HL-60/S4 treated with retinoic acid at 250 ng/mL for 4 days and 3 days (cell line): ENCODE data around the gene CFL2.
"Not testable (repeated sequence)": the region's sequence is repeated elsewhere in the genome, so short reads cannot be mapped to it uniquely, and the experiment has no call there.

Source experiments
- in situ Hi-C: fragments of 300-500 bp; cut with MboI; formaldehyde crosslinking; loops from 2 replicates; pipeline ENCODE4 v1.7.0; 2022; ENCODE audit warnings: low sequenced_read_pairs

The CFL2 gene

GRCh38 chr14:34711796-34712712, 2.3 kb downstream of the CFL2 start:
- in situ Hi-C loops: no loop called here

DNA sequence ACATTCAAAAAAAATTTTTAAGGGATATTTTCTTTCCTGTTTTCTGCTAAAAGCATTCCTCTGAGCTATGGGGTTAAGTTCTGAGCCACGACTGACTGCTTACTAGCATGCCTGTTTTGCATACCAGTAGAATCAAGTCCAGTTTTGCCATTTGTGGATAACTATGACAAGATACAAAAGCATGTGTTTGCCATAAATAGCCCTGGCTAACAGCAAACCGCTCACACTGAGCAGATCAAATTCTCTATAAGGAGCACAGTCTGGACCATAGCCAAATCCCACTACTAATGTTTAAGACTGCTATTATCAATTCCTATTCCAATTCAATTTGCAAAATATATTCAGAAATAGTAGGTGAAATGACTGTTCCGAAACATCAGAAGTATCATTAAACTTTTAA, 3.2 kb downstream of the CFL2 start:
- in situ Hi-C loops: no loop called here

- in situ Hi-C loops: no loop called here
These were observed 3.6 kb downstream of the CFL2 start for GRCh38 chr14:34710744-34711143.

GRCh38 chr14:34710006-34710405, 4.4 kb downstream of the CFL2 start:
- in situ Hi-C loops: no loop called here

GRCh38 chr14:34707722-34708121, 6.7 kb downstream of the CFL2 start:
- in situ Hi-C loops: no loop called here

DNA sequence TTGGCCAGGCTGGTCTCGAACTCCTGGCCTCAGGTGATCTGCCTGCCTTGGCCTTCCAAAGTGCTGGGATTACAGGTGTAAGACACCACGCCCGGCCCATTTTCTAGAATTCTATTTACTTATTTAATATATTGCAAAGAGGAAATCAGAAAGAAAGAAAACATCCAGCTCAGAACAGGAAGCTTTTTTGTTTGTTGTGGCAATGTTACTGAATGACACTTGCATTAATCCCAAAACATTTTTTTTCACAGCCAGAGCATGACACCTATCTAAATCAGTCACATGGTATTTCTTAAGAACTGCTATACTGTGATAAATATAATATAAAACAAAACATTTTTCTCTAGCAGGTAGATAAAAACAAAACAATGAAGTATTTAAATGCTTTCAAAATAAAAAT, 12.6 kb downstream of the CFL2 start:
- in situ Hi-C loops: no loop called here

GRCh38 chr14:34700622-34701130, 13.7 kb downstream of the CFL2 start:
- in situ Hi-C loops: no loop called here

DNA sequence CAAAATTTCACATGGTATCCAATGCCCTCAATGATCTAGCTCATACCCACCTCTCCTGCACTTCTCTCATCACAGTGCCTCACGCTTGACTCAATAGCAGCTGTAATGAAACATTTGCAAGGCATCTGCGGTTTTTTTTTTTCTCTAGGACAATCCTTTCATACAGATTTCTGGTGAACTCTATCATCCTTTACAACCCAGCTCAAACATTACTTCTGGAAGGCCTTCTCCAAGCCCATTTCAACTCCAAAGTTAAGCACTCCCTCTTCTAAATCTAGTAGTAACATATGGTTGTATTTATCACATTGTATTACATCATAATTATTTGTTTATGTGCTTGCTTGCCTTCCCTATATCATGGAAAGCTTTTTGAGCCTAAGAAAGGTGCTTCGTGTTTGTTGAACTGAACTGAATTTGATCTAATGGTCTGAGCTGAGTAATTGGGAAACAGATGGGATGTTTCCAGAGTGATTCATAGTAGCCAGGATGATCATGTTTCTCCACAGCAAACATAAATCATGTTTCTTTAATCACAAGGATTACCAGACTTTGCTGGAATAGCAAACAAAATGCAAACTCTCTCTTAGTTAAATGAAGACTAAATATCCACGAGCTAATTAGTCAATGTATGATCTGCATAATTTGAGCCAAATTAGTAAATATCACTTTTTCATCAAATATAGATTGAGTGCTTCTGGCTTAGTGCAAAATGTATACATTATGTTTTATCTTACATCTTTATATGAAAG, 14.3 kb downstream of the CFL2 start:
- in situ Hi-C loops: no loop called here

DNA sequence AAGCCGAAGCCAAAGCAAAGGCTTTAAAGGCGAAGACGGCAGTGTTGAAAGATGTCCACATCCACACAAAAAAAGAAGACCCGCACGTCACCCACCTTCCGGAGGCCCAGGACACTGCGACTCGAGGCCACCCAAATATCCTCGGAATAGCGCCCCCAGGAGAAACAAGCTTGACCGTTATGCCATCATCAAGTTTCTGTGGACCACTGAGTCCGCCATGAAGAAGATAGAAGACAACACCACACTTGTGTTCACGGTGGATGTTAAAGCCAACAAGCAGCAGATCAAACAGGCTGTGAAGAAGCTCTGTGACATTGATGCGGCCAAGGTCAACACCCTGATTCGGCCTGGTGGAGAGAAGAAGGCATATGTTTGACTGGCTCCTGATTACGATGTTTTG, 20.2 kb downstream of the CFL2 start:
- in situ Hi-C loops: not testable (repeated sequence)

DNA sequence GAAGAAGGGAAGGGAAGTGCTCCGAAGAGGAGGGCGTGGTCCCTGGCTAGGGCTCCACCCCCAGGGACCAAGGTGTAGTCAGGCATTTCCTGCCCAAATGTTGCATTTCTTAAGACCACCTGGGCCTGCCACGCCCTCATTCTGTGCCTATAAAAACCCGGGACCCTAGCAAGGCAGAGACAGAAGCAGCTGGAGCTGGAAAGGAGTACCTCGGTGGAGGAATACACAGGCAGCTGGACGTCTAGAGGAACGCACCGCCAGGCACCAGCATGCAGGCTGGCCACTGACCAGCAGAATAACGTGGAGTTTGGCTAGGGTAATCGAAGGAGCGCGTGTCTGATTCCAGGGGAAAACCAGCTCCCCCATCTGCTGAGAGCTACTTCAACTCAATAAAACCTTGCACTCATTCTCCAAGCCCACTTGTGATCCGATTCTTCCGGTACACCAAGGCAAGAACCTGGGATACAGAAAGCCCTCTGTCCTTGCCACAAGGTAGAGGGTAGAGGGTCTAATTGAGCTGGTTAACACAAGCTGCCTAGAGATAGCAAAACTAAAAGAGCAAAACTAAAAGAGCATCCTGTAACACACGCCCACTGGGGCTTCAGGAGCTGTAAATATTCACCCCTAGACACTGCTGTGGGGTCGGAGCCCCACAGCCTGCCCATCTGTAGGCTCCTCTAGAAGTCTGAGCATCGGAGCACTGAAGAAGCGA, 21.0 kb downstream of the CFL2 start:
- in situ Hi-C loops: no loop called here

- in situ Hi-C loops: no loop called here
These were observed 21.5 kb downstream of the CFL2 start for GRCh38 chr14:34692898-34693227.

- in situ Hi-C loops: no loop called here
These were observed 22.0 kb downstream of the CFL2 start for GRCh38 chr14:34692348-34692747.

- in situ Hi-C loops: no loop called here
These were observed 23.2 kb downstream of the CFL2 start for GRCh38 chr14:34691206-34691605.

- in situ Hi-C loops: no loop called here
These were observed 25.8 kb downstream of the CFL2 start for GRCh38 chr14:34688470-34689206.

GRCh38 chr14:34685819-34686428, 28.5 kb downstream of the CFL2 start:
- in situ Hi-C loops: no loop called here

DNA sequence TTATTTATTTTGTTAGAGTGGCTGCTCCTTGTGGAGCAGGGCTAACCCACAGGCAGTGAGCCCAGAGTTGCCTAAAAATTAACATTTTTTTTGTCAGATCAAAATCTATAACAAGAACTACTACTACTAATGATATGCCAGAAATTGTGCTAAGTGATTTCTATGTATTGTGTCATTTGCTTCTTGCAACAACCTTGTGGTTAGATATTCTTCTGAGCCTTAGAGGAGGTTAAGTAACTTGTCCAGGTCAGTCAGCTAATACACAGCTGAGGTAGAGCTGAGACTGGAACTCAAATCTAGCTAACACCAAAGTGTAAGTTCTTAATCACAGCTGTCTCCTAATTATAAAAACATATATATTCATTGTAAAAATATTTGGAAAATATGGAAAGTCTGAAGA, 29.8 kb downstream of the CFL2 start:
- in situ Hi-C loops: no loop called here

- in situ Hi-C loops: no loop called here
These were observed 31.5 kb downstream of the CFL2 start for GRCh38 chr14:34682787-34683321.

DNA sequence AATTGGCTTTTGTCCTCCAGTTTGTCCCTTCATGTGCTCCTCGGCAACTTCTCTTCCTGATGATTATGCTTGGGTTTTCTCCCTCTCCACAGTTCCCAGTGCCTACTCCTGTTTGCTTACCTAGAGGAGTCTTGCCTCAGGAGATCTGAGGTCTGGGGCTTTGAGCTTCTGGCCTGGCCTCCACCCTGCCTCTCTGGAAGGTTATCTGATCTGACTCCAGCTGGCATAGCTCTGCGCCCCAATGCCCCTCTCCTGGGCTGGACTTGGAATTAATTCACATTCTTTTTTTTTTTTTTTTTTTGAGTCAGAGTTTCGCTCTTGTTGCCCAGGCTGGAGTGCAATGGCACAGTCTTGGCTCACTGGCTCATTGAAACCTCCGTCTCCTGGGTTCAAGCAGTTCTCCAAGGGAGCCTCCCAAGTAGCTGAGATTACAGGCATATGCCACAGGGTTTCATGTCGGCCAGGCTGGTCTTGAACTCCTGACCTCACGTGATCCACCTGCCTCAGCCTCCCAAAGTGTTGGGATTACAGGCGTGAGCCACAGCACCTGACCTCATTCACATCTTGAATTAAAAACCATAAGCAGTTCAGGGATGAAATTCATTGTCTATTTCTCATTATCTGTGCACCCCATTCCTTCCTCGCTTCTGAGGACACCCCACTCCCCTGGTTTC, 33.5 kb downstream of the CFL2 start:
- in situ Hi-C loops: no loop called here

DNA sequence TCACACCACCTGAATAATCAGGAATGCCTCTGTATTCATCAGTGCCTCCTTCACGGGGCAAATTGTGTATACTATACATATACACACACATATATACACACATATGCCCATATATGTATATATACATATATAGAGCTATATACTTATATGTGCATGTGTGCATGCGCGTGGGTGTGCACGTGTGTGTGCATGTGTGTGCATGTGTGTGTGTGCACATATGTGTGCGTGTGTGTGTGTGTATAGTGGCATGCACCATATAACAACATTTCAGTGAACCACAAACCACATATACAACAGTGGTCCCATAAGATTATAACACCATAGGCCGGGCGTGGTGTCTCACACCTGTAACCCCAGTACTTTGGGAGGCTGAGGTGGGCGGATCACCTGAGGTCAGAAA, 35.7 kb downstream of the CFL2 start:
- in situ Hi-C loops: loop anchor here (10.0 kb wide), 1 partner anchor 736 kb away; no protein-coding TSS in a partner anchor
